ENCODE measurements around the gene BAZ2A. TPM values are rescaled to one million over a fixed set of nuclear protein-coding genes. Genes with fewer than 3 reads are reported as not detected.
"Not testable (repeated sequence)": the region's sequence is repeated elsewhere in the genome, so short reads cannot be mapped to it uniquely, and the experiment has no call there.

BAZ2A gene
- polyA plus RNA-seq, 1 of the 3 experiments (the other 2 are of a cell fraction) = 32.4 TPM

- Histone ChIP-seq H3K4me1 (ENCODE audit: control insufficient read depth in 1 of 2, insufficient read depth in 2 of 2, low read depth in 1 of 2, low read length in 1 of 2) (no peaks in the 10 kb centered on the region), H3F3A (replicated peaks; ENCODE audit: insufficient read depth) (peaks cover 8% of the 10 kb centered on the region), H3K9me2 (no peaks in the 10 kb centered on the region), H3K27ac (ENCODE audit: low read depth in 2 of 2, low read length in 1 of 2) (no peak overlapping the region), H3K4me2 (no peak overlapping the region), H3K9ac (no peak overlapping the region), H2AFZ (ENCODE audit: low read depth) (no peak overlapping the region), H4K20me1 (ENCODE audit: insufficient read depth) (no peaks in the 10 kb centered on the region), H3K27me3 (ENCODE audit: insufficient read depth) (no peaks in the 10 kb centered on the region), H3K36me3 (replicated peaks in 1 of 2; ENCODE audit: control insufficient read depth in 1 of 2, insufficient read depth in 2 of 2, low read length in 1 of 2) (peaks cover 0 to 2% of the 10 kb centered on the region in 2 experiments), H3K9me3 (no peaks in the 10 kb centered on the region), H3K79me2 (ENCODE audit: insufficient read depth) (no peaks in the 10 kb centered on the region), H3K4me3 (ENCODE audit: low read depth in 2 of 2, low read length in 1 of 2) (no peak overlapping the region)
- WGBS (ENCODE audit: low lambda C conversion rate) = 82% methylated on average over 6 of the region's 7 CpGs
- ChIA-PET CTCF (interaction anchor here (0.7 to 1.9 kb wide), 2 partner anchors 21 to 26 kb away, joined by 4 to 9 read pairs; no protein-coding TSS in a partner anchor), POLR2A (interaction anchor here (0.6 kb wide), 1 partner anchor 22 kb away, joined by 3 read pairs; no protein-coding TSS in a partner anchor)
- TF ChIP-seq GATA2 (CRISPR knock-in tag; IDR thresholded peaks at IDR 0.05) (no peak), REST (IDR thresholded peaks at IDR 0.05; ENCODE audit: low read depth, low read length) (no peak), RFX5 (IDR thresholded peaks at IDR 0.05; ENCODE audit: low read length) (no peak), EZH2phosphoT487 (IDR thresholded peaks at IDR 0.05; ENCODE audit: borderline replicate concordance, low read depth) (no peak), CTCF (IDR thresholded peaks at IDR 0.05) (no peak), NRF1 (IDR thresholded peaks at IDR 0.05; ENCODE audit: low read depth, low read length) (no peak), USF2 (IDR thresholded peaks at IDR 0.05; ENCODE audit: borderline replicate concordance, low read depth, low read length) (no peak), SMC3 (IDR thresholded peaks at IDR 0.05; ENCODE audit: low read depth, low read length) (no peak), TEAD4 (IDR thresholded peaks at IDR 0.05; ENCODE audit: borderline replicate concordance, insufficient read depth) (no peak), JUND (IDR thresholded peaks at IDR 0.05) (no peak), IRF3 (IDR thresholded peaks at IDR 0.05; ENCODE audit: low read depth, low read length) (no peak), NFIC (IDR thresholded peaks at IDR 0.05; ENCODE audit: borderline replicate concordance) (no peak), CHD2 (IDR thresholded peaks at IDR 0.05; ENCODE audit: low read length, partially characterized antibody) (no peak), POLR2AphosphoS5 (IDR thresholded peaks at IDR 0.05; ENCODE audit: low read depth, low read length) (no peak), MAX (IDR thresholded peaks at IDR 0.05; ENCODE audit: low read depth) (no peak), ELF1 (IDR thresholded peaks at IDR 0.05) (no peak), PBX3 (IDR thresholded peaks at IDR 0.05) (no peak), RCOR1 (IDR thresholded peaks at IDR 0.05; ENCODE audit: low read length) (no peak), MEF2A (IDR thresholded peaks at IDR 0.05; ENCODE audit: borderline replicate concordance, low read depth) (no peak)
- DNase-seq = no peak
Observed at GRCh38 chr12:56657416-56658379, 27.6 kb upstream of the BAZ2A start.

- H3F3A ChIP-seq (replicated peaks; ENCODE audit: insufficient read depth); H3K27ac ChIP-seq (ENCODE audit: low read depth in 2 of 2, low read length in 1 of 2); H3K9me3 ChIP-seq; CTCF ChIA-PET; H3K4me3 ChIP-seq (ENCODE audit: low read depth in 2 of 2, low read length in 1 of 2); H3K36me3 ChIP-seq (replicated peaks in 1 of 2; ENCODE audit: control insufficient read depth in 1 of 2, insufficient read depth in 2 of 2, low read length in 1 of 2); H3K9ac ChIP-seq; H4K20me1 ChIP-seq (ENCODE audit: insufficient read depth); DNase-seq; POLR2A ChIA-PET; H3K4me2 ChIP-seq; H3K79me2 ChIP-seq (ENCODE audit: insufficient read depth); H3K27me3 ChIP-seq (ENCODE audit: insufficient read depth); H2AFZ ChIP-seq (ENCODE audit: low read depth); H3K4me1 ChIP-seq (ENCODE audit: control insufficient read depth in 1 of 2, insufficient read depth in 2 of 2, low read depth in 1 of 2, low read length in 1 of 2); H3K9me2 ChIP-seq: not testable (repeated sequence)
- 68% methylated on average over 5 of the region's 5 CpGs for WGBS (ENCODE audit: low lambda C conversion rate)
Observed at GRCh38 chr12:56653781-56654180, 23.7 kb upstream of the BAZ2A start.
